ENCODE results near the gene DYNC1H1.

DNA sequence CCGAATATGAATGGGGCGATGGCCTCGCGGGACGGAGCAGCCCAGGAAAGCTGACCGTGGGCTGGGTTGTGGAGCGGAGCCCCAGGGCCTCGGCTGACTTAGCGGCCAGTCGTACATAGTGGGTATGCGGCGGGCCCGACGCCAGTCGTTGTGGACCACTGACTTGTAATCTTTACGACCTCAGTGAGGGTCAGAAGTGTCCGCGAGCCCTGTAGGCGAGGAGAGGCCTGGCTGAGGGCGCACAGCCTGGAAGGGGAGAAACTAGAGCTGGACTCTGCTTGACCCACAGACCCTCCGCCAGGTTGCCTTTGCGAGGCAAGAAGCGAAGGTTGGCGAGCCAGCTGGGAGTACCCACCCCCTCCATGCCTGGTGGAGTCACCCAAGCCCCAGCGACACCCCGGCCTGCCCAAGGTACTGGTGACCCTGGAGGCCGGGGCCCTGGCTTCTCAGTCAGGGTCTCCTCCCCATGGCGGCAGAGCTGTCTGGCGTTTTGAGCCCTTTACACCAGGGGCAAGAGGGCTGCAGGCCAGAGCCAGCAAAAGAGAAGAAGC lies 15.6 kb upstream of the DYNC1H1 start:
- TF ChIP-seq GATA1 (IDR thresholded peaks at IDR 0.05; ENCODE audit: low read depth, low read length) = no peak
- TF ChIP-seq POLR2A (IDR thresholded peaks at IDR 0.05; ENCODE audit: low read length) = no peak

Measured in erythroblast (primary cell).